GM12873 (cell line): Measurements from ENCODE around the gene SLC38A10.

Experiments used
- TF ChIP-seq, protein P1 (sequence below): IDR thresholded peaks from 2 replicates; pipeline ENCODE4 v1.5.1; 2012; ENCODE audit warnings: low read depth, mild to moderate bottlenecking, moderate library complexity, low read length, control low read depth; ENCODE audit not compliant: insufficient read depth; ENCODE audit errors: missing control alignments

The SLC38A10 gene

DNA sequence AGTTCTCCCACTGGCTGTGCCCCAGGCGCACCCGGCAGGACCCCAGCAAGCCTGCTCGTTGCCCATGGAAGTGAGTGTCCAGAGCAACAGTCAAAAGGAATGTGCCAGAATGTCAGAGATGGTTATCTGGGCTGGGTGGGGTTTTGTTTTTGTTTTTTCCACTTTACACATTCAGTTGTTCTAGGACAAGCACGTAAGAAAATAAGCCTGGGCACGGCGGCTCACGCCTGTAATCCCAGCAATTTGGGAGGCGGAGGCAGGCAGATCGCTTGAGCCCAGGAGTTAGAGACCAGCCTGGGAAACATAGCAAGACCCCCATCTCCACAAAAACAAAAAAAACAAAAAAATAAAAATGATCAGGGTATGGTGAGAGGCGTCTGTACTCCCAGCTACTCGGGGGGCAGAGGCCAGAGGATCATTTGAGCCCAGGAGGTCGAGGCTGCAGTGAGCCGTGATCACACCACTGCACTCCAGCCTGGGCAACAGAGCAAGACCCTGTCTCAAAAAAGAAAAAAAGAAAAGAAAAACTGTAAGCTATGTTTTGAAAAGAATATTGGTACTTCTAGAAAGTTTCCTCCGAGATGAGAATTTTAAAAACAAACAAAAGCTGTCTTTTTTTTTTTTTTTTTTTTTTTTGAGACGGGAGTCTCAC is 47.6 kb downstream of the SLC38A10 start:
- TF ChIP-seq, protein P1, sequence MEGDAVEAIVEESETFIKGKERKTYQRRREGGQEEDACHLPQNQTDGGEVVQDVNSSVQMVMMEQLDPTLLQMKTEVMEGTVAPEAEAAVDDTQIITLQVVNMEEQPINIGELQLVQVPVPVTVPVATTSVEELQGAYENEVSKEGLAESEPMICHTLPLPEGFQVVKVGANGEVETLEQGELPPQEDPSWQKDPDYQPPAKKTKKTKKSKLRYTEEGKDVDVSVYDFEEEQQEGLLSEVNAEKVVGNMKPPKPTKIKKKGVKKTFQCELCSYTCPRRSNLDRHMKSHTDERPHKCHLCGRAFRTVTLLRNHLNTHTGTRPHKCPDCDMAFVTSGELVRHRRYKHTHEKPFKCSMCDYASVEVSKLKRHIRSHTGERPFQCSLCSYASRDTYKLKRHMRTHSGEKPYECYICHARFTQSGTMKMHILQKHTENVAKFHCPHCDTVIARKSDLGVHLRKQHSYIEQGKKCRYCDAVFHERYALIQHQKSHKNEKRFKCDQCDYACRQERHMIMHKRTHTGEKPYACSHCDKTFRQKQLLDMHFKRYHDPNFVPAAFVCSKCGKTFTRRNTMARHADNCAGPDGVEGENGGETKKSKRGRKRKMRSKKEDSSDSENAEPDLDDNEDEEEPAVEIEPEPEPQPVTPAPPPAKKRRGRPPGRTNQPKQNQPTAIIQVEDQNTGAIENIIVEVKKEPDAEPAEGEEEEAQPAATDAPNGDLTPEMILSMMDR: no peak

DNA sequence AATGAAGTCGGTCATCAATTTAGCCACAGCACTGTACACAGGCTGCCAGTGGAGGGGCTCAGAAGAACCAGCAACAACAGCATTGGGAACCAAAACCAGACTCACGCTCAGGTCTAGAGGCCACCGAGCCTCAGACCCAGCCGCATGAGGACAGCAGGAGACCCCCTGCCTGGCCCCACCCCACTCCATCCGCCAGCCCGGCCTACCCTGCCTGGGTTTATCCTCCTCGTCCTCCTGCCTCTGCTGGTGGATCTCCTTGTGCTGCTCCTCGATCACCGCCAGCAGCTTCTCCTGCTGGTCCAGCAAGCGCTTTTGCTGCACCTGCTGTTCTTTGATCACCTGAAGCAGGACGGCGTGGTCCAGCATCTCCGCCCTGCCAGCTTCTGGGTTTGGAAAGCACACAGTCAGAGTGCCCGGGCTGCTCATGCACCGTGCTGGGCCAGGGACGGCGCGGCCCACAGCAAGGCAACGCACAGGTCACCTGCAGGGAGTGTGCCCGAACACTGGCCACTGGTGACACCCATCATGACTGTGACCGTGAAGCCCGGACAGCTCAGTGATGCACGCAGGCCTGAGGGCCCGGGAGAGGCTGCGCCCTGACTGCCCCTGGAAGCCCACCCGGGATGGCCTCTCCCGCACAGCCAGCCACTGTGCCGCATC is 48.3 kb downstream of the SLC38A10 start:
- TF ChIP-seq, protein P1: no peak

DNA sequence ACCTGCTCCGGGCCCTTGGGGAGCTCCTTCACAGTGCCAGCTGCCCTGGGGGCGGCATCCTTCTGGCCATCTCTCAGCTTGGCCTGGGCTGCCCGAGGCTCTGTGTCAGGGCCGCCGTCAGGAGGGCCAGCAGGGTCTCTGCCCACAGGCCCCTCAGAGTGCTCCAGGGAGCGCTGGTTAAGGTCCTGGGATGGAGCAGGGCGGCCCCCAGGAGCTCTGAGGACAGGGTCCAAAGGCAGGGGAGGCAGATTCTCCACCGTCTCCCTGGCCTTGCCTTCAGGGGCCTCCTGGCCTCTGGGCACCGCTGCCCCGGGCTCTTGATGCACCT is 48.8 kb downstream of the SLC38A10 start:
- TF ChIP-seq, protein P1: no peak

DNA sequence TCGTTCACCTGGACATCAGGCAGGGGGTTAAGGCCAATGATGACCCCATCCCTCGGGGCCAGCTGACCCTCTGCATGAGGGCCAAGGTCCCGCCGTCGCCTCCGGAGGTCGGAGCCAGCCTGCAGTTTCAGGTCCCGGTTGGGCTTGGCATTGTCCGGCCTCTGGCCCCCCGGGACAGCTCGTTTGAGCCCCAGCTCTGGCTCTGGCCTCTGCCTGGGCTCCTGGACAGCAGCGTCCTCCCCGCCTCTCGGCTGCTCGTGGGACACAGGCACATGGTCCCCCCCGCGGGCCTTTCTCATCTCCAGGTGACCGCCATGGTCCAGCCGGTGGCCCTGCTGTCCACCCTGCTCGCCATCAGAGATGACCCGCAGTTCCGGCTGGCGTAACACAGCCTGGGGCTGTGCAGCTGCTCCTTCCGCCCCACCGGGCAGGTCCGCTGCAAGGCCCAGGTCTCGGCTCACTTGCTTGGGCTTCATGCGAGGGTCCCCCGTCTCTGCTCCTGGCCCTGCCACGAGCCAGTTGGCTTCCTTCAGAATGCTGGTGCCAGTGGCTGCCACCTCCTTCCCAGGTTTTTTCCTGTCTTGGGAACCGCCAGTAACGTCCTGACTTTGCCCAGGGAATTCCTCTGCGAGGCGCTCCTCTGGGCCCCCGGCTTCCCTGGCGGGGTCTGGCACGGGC is 49.3 kb downstream of the SLC38A10 start:
- TF ChIP-seq, protein P1: no peak

DNA sequence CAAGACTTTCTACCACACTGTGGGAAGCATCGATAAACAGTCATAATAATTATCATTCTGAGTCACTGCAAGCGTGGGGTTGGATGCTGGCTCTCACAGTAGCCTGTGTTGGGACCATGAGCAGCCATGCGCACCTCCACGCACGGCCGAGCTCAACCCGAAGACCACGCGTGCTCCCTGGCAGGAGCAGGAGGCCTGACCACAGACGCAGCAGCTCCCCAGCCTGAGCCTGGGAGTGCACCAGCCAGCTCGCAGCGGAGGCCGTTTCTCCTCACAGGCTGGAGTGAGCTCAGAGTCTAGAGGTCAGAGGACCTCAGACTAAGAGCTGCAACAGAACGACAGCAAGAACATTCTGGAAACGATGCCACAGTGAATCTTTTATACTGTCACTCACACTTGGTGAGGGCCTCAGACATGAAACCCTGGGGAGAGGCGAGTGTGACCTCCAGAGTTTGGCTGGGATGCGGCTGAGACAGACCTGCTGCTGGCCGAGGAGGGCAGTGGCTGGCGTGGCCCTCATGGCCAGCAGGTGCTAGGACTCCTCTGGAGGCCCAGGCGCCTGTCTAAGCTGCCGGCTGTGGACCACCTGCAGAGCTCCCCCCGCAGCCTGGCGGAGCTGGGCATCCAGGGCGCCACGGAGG is 50.0 kb downstream of the SLC38A10 start:
- TF ChIP-seq, protein P1: no peak

DNA sequence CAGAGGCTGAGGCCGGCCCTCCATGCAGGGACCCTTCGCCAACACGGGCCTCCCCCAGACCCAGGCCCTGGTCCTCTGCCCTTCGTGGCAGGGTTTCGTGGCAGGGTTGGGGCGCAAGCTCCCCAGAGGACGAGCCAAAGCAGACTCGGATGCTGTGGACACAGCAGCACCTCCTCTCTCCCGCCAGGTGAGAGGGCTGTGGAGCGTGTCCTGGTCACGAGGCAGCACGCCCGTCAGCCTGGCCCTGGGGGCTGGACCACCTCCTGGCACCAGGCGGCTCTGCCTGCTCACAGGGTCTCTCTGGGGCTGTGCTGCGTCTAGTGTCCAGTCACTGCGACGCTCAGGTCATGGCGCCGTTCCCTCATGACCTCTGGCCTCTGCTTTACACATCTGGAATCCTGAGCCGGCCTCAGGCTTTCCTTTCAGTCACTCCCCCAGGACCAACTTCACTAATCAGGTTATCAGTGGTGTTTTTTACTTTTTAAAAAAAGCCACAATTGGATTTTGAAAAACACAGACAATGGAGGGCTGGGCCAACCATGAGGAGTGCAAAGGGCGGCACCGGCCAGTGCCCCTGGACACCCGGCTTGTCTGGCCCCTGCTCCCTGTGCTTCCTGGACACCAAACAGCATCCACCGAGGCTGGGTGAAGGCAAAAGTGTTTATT is 50.6 kb downstream of the SLC38A10 start:
- TF ChIP-seq, protein P1: no peak

DNA sequence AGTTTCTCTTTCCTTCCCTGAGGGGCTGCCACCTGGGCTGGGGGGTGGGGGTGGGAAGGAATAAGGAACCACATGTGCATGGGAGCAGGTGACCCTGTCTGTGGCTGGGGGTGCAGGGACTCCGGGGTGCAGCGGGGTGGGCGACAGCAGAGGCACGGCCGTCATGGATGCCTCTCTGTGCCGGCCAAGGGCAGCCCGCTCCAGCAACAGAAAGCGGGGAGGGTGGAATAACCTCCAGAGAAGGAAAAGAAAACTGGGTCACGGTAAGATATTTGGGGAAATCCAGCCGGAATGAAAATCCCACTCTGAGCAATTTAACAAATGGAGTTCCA is 51.8 kb downstream of the SLC38A10 start:
- TF ChIP-seq, protein P1: no peak
